ENCODE measurements around the gene ZCWPW1.
"Not testable (repeated sequence)": the region's sequence is repeated elsewhere in the genome, so short reads cannot be mapped to it uniquely, and the experiment has no call there.

The ZCWPW1 gene

DNA sequence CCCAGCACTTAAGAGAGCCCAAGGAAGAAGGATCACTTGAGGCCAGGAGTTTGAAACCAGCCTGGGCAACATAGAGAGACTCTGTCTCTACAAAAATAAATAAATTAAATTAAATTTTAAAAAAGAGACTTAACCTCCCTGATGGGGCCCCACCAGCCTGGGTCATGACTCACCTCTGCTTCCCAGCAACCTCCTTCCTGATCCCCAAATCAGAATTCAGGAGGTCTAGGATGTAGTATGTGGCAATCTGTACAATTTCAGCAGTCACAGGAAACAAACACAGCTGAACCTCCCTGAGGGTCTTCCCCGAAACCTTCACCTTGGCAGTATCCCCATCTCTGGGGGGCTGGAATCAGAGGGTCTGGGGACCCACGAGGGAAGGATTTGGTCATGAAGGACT is 17.5 kb upstream of the ZCWPW1 start:
- TF ChIP-seq FOXP2 (optimal IDR thresholded peaks at IDR 0.05; ENCODE audit: control extremely low read depth, extremely low read length, insufficient read depth) (no peak), POLR2AphosphoS5 (IDR thresholded peaks at IDR 0.05; ENCODE audit: borderline replicate concordance, low read depth, low read length) (no peak), EZH2 (IDR thresholded peaks at IDR 0.05) (no peak)
- no peak overlapping the region for H3K27ac ChIP-seq
- no peak overlapping the region for H3K4me3 ChIP-seq
- DNase-seq (ENCODE audit: low read depth, low spot score): no peak
- H3K36me3 ChIP-seq (ENCODE audit: insufficient read depth, low read length): no peaks in the 10 kb centered on the region
- H3K9ac ChIP-seq (ENCODE audit: insufficient read length): no peak overlapping the region
- no peaks in the 10 kb centered on the region for H3K9me3 ChIP-seq (ENCODE audit: low read depth, low read length)

DNA sequence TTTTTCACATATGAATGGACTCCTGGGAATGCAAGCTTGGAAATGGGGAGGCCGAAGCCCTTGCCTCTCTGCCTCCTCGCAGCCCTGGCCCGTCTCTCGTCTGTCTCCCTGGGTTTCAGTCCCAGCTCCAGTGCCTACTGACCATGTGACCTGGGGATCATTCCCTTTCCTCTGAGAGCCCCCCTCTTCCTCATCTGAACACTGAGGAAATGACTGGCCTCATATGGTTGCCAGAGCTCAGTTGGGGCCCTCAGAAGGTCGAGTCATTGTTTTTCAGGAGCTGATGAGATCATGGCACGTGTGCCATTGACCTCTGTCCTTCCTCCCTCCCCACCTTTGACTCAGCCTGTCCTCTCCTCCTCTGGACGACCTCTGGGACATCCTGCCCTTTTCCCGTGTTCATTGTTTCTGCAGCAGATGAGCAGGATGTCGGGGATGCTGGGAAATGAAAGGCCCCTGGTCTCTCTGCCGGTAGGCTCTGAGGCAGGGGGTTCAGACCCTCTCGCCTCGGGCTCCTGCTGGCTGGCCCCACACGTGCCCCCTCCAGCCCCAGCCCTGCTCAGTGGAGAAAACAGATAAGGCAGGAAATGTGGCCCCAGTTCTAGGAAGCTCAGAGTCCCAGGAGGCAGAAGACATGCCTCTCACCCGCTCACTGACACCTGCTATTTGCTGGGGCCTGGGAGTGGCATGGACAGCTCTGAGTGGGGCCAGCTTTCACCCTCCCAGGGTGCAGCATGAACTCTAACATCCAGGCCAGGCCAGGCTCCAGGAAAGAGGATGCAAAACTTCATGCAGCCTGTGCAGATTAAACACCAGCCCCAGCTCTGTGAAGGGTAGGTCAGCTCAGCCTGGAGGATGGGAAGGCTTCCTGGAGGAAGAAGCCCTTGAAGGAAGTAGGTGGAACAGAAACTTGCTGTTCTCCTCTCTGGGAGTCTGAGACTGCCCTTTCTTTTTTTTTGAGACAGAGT is 16.1 kb upstream of the ZCWPW1 start:
- DNase-seq (ENCODE audit: low read depth, low spot score): no peak
- Histone ChIP-seq H3K27ac (no peak overlapping the region), H3K9ac (ENCODE audit: insufficient read length) (no peak overlapping the region), H3K4me3 (no peak overlapping the region), H3K9me3 (ENCODE audit: low read depth, low read length) (no peaks in the 10 kb centered on the region), H3K36me3 (ENCODE audit: insufficient read depth, low read length) (no peaks in the 10 kb centered on the region)
- TF ChIP-seq FOXP2 (optimal IDR thresholded peaks at IDR 0.05; ENCODE audit: control extremely low read depth, extremely low read length, insufficient read depth): no peak
- TF ChIP-seq POLR2AphosphoS5 (IDR thresholded peaks at IDR 0.05; ENCODE audit: borderline replicate concordance, low read depth, low read length): no peak
- TF ChIP-seq EZH2 (IDR thresholded peaks at IDR 0.05): no peak

- H3K4me3 ChIP-seq: no peak overlapping the region
- H3K9ac ChIP-seq (ENCODE audit: insufficient read length): no peak overlapping the region
- no peak overlapping the region for H3K27ac ChIP-seq
- DNase-seq (ENCODE audit: low read depth, low spot score): no peak
- TF ChIP-seq POLR2AphosphoS5 (IDR thresholded peaks at IDR 0.05; ENCODE audit: borderline replicate concordance, low read depth, low read length) (no peak), EZH2 (IDR thresholded peaks at IDR 0.05) (no peak), FOXP2 (optimal IDR thresholded peaks at IDR 0.05; ENCODE audit: control extremely low read depth, extremely low read length, insufficient read depth) (no peak)
- no peaks in the 10 kb centered on the region for H3K9me3 ChIP-seq (ENCODE audit: low read depth, low read length)
- H3K36me3 ChIP-seq (ENCODE audit: insufficient read depth, low read length): no peaks in the 10 kb centered on the region
These were observed 14.8 kb upstream of the ZCWPW1 start for GRCh38 chr7:100443096-100443840.

DNA sequence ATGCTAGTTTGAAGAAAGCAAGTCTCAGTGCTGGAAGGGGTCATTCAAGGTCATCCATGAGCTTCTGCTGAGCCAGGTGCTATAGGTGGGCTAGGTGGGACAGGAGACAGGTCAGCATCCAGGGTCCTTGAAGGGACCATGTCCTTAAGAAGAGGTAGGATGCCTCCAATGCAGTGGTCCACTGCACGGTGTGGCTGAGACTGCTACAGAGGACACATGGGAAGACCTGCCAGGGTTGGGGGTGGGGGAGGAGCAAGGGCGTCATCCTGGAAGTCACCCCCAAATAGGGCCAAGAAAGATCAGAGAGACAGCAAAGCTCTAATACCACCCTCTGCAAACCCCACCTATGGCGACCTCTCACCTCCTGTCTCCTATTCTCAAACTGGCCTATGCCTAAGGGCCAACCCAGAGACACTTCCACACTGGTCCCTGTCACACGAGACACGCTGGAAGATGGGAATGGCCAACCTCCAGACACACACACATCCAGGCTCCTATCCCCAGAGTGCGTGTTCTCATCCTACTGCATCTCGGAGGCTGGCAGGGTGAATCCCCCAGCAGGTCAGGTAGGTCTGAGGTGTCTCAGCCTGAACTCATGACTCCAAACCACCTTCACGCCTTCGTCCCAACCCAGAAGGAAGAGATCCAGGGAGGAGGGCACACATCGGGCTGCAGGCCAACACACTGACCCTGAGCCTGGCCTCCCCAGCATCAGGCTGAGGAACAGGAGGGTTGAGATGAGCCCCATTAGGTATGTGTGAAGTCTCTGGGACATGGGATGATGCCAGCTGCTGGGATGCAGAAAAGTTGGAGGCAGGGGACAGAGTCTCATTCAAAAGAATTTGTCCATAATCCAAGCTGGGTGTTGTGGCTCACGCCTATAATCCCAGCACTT is 13.4 kb upstream of the ZCWPW1 start:
- H3K9me3 ChIP-seq (ENCODE audit: low read depth, low read length): no peaks in the 10 kb centered on the region
- H3K4me3 ChIP-seq: no peak overlapping the region
- H3K36me3 ChIP-seq (ENCODE audit: insufficient read depth, low read length): no peaks in the 10 kb centered on the region
- TF ChIP-seq EZH2 (IDR thresholded peaks at IDR 0.05): no peak
- TF ChIP-seq POLR2AphosphoS5 (IDR thresholded peaks at IDR 0.05; ENCODE audit: borderline replicate concordance, low read depth, low read length): no peak
- TF ChIP-seq FOXP2 (optimal IDR thresholded peaks at IDR 0.05; ENCODE audit: control extremely low read depth, extremely low read length, insufficient read depth): no peak
- H3K9ac ChIP-seq (ENCODE audit: insufficient read length): no peak overlapping the region
- DNase-seq (ENCODE audit: low read depth, low spot score): no peak
- H3K27ac ChIP-seq: no peak overlapping the region

DNA sequence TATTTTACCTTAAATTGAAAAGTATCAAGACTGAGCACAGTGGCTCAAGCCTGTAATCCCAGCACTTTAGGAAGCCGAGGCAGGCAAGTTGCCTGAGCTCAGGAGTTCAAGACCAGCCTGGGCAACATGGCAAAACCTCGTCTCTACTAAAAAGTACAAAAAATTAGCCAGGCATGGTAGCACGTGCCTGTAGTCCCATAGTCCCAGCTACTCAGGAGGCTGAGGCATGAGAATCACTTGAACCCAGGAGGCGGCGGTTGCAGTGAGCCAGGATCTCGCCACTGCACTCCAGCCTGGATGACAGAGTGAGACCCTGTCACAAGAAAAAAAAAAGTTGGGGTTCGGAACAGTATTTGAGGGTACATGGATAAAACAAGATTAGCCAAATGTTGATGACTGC is 10.7 kb upstream of the ZCWPW1 start:
- H3K4me3 ChIP-seq; H3K9ac ChIP-seq (ENCODE audit: insufficient read length); H3K9me3 ChIP-seq (ENCODE audit: low read depth, low read length); H3K27ac ChIP-seq; H3K36me3 ChIP-seq (ENCODE audit: insufficient read depth, low read length); DNase-seq (ENCODE audit: low read depth, low spot score): not testable (repeated sequence)

DNA sequence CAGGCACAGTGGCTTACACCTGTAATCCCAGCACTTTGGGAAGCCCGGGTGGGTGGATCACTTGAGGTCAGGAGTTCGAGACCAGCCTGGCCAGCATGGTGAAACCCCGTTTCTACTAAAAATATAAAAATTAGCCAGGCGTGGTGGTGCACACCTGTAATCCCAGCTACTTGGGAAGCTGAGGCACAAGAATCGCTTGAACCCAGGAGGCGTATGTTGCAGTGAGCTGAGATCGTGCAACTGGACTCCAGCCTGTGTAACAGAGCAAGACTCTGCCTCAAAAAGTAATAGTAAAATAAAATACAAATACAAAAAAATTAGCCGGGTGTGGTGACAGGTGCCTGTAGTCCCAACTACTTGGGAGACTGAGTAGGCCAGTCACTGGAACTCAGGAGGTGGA is 10.2 kb upstream of the ZCWPW1 start:
- peaks cover 14% of the 10 kb centered on the region for H3K36me3 ChIP-seq (ENCODE audit: insufficient read depth, low read length)
- not testable (repeated sequence) for H3K27ac ChIP-seq

DNA sequence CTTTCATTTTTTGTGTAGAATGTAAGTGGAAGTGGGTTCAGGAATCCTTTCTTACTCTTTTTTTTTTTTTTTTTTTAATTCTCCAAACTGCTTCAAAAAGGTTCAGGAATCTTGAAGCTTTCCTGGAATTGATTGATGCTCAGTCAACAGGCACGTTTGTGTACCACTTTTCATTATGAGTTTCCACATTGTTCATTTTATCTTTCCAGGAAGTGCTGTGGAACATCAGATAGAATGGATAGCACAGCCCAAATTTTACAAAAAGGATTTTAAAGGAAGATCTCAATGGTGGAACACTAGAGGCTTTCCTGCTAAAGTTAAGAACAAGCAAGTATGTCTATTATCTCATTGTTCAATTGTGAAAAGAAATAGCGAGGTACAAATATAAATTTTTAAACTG is 9.7 kb upstream of the ZCWPW1 start:
- Histone ChIP-seq H3K4me3 (no peak overlapping the region), H3K9me3 (ENCODE audit: low read depth, low read length) (no peaks in the 10 kb centered on the region), H3K36me3 (ENCODE audit: insufficient read depth, low read length) (peaks cover 20% of the 10 kb centered on the region), H3K9ac (ENCODE audit: insufficient read length) (peak overlapping the region; percentile 17), H3K27ac (peak overlapping the region; percentile 64)
- DNase-seq (ENCODE audit: low read depth, low spot score): no peak
- TF ChIP-seq POLR2AphosphoS5 (IDR thresholded peaks at IDR 0.05; ENCODE audit: borderline replicate concordance, low read depth, low read length): no peak
- no peak for TF ChIP-seq FOXP2 (optimal IDR thresholded peaks at IDR 0.05; ENCODE audit: control extremely low read depth, extremely low read length, insufficient read depth)
- no peak for TF ChIP-seq EZH2 (IDR thresholded peaks at IDR 0.05)

More for the DNA sequence above, 10.2 kb upstream of the ZCWPW1 start:
- not testable (repeated sequence) for H3K4me3 ChIP-seq; H3K9ac ChIP-seq (ENCODE audit: insufficient read length); DNase-seq (ENCODE audit: low read depth, low spot score); H3K9me3 ChIP-seq (ENCODE audit: low read depth, low read length)

Data from SK-N-MC (cell line).